M059J (cell line): ENCODE measurements around the gene CPLX1. TPM values are rescaled to one million over a fixed set of nuclear protein-coding genes. Genes with fewer than 3 reads are reported as not detected.
"Not testable (repeated sequence)": the region's sequence is repeated elsewhere in the genome, so short reads cannot be mapped to it uniquely, and the experiment has no call there.

ENCODE experiments used
- DNase-seq: peaks from one replicate; pipeline ENCODE4 v3.0.0-alpha.2; 2012; ENCODE audit warnings: low read depth
- total RNA-seq: library from RNA; depleted of rRNA; stranded (reverse); fragments of >200 nt; shearing (Covaris generic); gene quantifications from 2 replicates; pipeline ENCODE4 v1.2.3, GENCODE V29; 2014

Gene CPLX1
- total RNA-seq, 1 experiment from 2014 or later, result not detected

- no peak for DNase-seq
These were observed 32.7 kb downstream of the CPLX1 start for GRCh38 chr4:793093-793861.

GRCh38 chr4:792626-793092 is 33.3 kb downstream of the CPLX1 start:
- no peak for DNase-seq

- DNase-seq, result no peak
These were observed 33.9 kb downstream of the CPLX1 start for GRCh38 chr4:791898-792625.

GRCh38 chr4:791252-791897 is 34.6 kb downstream of the CPLX1 start:
- DNase-seq, result no peak

- DNase-seq, result no peak
These were observed 35.5 kb downstream of the CPLX1 start for GRCh38 chr4:790466-790820.

GRCh38 chr4:789571-790465 is 36.1 kb downstream of the CPLX1 start:
- no peak for DNase-seq

GRCh38 chr4:788636-789297 is 37.2 kb downstream of the CPLX1 start:
- DNase-seq, result no peak

GRCh38 chr4:788006-788635 is 37.8 kb downstream of the CPLX1 start:
- no peak for DNase-seq

- DNase-seq, result no peak
These were observed 38.4 kb downstream of the CPLX1 start for GRCh38 chr4:787561-787981.

- DNase-seq, result no peak
These were observed 39.0 kb downstream of the CPLX1 start for GRCh38 chr4:786861-787300.

- no peak for DNase-seq
These were observed 39.7 kb downstream of the CPLX1 start for GRCh38 chr4:786074-786741.

GRCh38 chr4:785332-786073 is 40.4 kb downstream of the CPLX1 start:
- no peak for DNase-seq

GRCh38 chr4:784401-785331 is 41.3 kb downstream of the CPLX1 start:
- no peak for DNase-seq

GRCh38 chr4:781493-782216 is 44.3 kb downstream of the CPLX1 start:
- peak; percentile 99 for DNase-seq

- DNase-seq, result no peak
These were observed 45.0 kb downstream of the CPLX1 start for GRCh38 chr4:780716-781492.

GRCh38 chr4:780255-780654 is 45.7 kb downstream of the CPLX1 start:
- DNase-seq, result not testable (repeated sequence)

- no peak for DNase-seq
These were observed 46.4 kb downstream of the CPLX1 start for GRCh38 chr4:779555-779954.
